AG10803 (cell line): ENCODE data around the gene COA8.
A peak's percentile ranks its signal among the peaks of the same experiment; 100 is the strongest.

Experiments used
- DNase-seq: peaks from one replicate; pipeline ENCODE4 v3.0.0; 2010; ENCODE audit warnings: low read depth
- H3K4me3 ChIP-seq: 2 replicates; pipeline ENCODE4 v1.5.1; 2011; ENCODE audit warnings: mild to moderate bottlenecking, low read length, control low read depth
- CTCF ChIP-seq: conservative IDR thresholded peaks from 2 replicates; pipeline ENCODE4 v1.5.1; 2011; ENCODE audit warnings: mild to moderate bottlenecking, low read length, control low read depth, inconsistent platforms

COA8 gene

GRCh38 chr14:103613517-103613916 is 50.8 kb downstream of the COA8 start:
- no peak overlapping the region for H3K4me3 ChIP-seq
- peak; percentile 45 for TF ChIP-seq CTCF
- DNase-seq, result no peak

- DNase-seq, result no peak
- H3K4me3 ChIP-seq, result no peak overlapping the region
- no peak for TF ChIP-seq CTCF
Measured at GRCh38 chr14:103616635-103617300, 54.0 kb downstream of the COA8 start.

- TF ChIP-seq CTCF, result no peak
- DNase-seq, result peak; percentile 47
- no peak overlapping the region for H3K4me3 ChIP-seq
Measured at GRCh38 chr14:103619057-103619456, 56.3 kb downstream of the COA8 start.

GRCh38 chr14:103621860-103622259 is 59.1 kb downstream of the COA8 start:
- no peak overlapping the region for H3K4me3 ChIP-seq
- no peak for DNase-seq
- TF ChIP-seq CTCF, result no peak

- DNase-seq, result no peak
- H3K4me3 ChIP-seq, result no peak overlapping the region
- no peak for TF ChIP-seq CTCF
Measured at GRCh38 chr14:103623308-103623707, 60.5 kb downstream of the COA8 start.

- no peak for TF ChIP-seq CTCF
- no peak for DNase-seq
- H3K4me3 ChIP-seq, result no peak overlapping the region
Measured at GRCh38 chr14:103623883-103624482, 61.2 kb downstream of the COA8 start.

GRCh38 chr14:103624860-103625259 is 62.1 kb downstream of the COA8 start:
- no peak overlapping the region for H3K4me3 ChIP-seq
- no peak for TF ChIP-seq CTCF
- DNase-seq, result peak; percentile 82
